NCI-H510A (cell line): ENCODE data around the gene SPC25.
"Not testable (repeated sequence)": the region's sequence is repeated elsewhere in the genome, so short reads cannot be mapped to it uniquely, and the experiment has no call there.

Source experiments
- DNase-seq: peaks from one replicate; lab custom pipeline; 2025; lab: John Stamatoyannopoulos, UW

The SPC25 gene

DNA sequence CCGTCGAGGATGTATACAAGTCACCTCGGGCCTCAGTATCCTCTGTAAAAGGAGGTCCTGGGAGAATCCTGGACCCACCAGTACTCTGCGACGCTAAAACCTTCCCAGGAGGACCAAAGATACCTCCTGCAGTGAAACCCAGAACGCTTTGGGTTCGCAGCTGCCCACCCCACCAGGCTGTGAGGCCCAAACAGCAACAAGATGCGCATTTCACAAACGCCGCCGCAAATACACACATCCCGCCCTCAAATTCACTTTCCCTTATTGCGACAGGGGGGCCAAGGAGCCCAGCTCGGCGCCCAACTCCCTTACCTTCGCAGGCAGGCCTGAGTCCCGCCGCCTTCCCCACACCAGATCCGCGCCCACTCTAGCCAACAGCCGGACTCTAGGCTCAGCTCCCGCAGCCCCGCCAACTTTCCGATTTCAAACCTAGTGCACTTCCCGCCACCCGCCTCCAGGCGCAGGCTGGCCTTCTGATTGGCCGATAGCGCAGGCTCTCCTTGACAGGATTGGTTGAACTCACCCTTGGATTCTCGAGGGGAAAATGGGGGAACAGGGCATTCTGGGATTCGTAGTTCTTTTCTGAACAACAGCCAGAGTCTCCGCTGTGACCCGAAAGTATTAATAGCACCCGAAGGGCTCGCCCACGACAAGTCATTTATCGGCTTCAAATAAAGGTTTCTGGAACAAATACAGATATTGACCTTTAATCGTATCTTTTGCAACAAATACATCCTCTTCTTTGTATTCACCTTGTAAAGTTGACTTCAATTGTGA, at the start of gene SPC25:
Gene SPC25 (minus strand): TSS at position 425 of the 777 bp plus-strand sequence. CDS start 911 bp downstream, outside the sequence.
- DNase-seq, result peak; percentile 73

DNA sequence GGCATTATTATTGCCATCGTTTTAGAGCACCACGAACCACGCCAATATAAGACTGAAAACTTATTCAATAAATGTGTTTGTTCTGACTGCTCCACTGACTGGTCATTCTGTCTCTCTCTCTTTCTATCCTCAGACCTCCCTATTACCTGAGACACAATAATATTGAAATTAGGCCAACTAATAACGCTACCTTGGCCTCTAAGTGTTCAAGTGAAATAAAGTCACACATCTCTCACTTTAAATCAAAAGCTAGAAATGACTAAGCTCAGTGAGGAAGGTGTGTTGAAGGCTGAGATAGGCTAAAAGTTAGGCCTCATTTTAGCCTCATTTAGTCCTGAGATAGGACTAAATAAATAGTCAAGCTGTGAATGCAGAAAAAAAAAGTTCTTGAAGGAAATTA, 49.7 kb upstream of the SPC25 start:
- no peak for DNase-seq

GRCh38 chr2:168939061-168939460, 48.8 kb upstream of the SPC25 start:
- DNase-seq, result no peak

- DNase-seq, result no peak
Observed at GRCh38 chr2:168935810-168936581, 45.8 kb upstream of the SPC25 start.

- DNase-seq, result no peak
Observed at GRCh38 chr2:168934826-168935225, 44.6 kb upstream of the SPC25 start.

- not testable (repeated sequence) for DNase-seq
Observed at GRCh38 chr2:168932174-168932573, 41.9 kb upstream of the SPC25 start.

DNA sequence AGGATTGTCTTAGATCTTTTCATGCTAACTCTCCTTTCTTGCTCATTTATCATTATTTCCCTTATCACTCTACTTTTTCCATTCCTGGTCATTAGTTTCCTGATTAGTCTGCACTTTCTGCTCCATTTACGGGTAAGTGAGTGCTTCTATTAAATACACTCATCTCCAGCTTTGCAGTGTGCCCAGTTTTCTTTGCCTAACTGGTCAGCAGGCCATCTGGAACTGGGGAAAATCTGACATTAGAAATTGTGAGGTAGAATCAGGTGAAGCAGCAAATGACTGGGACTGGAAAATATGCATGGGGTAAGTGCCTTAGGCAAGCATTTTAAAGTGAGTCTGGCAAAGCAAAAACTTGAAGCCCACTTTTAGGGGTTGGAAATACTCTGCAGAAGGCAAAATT, 40.0 kb upstream of the SPC25 start:
- no peak for DNase-seq

DNA sequence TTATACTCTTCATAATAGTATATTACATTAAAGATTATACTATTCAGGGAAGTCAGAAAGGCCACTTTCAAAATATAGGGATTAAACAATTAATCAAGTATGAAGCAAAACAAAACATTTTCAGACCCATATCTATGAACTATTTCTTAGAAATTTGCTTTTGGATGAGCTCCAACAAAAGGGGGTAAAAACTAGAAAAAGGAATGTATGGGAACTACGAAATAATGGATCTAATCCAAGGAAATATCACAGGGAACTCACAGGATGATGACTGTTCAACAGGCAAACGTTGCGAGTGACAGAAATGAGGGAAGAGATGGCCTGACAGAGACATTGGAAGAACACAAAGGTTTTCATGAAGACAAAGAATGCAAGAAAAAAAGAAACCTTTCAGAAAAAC, 38.8 kb upstream of the SPC25 start:
- no peak for DNase-seq

GRCh38 chr2:168928113-168928831, 38.0 kb upstream of the SPC25 start:
- no peak for DNase-seq

DNA sequence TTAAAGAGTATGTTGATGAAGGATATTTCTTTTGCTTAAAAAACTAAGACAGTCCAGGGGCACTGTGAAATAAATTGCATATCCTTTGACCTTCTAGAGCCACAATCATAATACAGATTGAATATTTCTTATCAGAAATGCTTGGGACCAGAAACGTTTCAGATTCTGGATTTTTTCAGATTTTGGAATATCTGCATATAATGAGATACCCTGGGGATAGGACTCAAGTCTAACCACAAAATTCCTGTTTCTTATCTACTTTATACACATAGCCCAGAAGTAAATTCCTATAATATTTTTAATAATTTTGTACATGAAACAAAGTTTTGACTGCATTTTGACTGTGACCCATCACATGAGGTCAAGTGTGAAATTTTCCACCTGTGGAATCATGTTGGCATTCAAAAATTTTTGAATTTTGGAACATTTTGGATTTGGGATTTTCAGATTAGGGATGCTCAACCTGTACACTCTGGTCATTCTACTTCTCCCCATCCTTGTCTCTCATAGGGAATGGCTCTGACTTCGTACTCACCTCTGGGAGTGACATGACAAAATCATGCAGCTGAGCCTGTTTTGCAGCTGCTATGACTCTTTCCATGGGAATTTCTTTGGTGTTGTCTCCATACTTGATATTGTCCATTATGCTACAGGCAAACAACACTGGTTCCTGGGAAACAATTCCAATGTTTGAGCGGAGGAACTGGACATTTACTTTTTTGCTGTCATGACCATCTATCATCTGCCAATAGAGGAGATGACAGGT, 36.6 kb upstream of the SPC25 start:
- DNase-seq, result no peak

- DNase-seq, result no peak
Observed at GRCh38 chr2:168920504-168921157, 30.4 kb upstream of the SPC25 start.

DNA sequence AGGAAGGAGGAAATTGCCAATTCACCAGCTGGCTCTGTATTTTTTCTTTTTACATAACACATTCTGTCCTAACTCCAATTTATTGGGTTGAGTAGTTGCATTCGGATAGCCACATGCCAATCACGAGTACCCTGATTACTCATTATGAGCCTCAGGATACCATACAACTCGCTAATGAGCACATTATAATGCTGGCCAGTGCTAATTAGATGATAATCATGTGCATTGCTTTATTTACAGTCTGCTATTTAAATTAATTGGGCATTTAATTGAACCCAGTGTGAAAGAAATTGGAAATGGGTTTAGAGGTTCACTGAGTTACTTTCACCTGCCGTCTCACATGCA, 26.1 kb upstream of the SPC25 start:
- no peak for DNase-seq

DNA sequence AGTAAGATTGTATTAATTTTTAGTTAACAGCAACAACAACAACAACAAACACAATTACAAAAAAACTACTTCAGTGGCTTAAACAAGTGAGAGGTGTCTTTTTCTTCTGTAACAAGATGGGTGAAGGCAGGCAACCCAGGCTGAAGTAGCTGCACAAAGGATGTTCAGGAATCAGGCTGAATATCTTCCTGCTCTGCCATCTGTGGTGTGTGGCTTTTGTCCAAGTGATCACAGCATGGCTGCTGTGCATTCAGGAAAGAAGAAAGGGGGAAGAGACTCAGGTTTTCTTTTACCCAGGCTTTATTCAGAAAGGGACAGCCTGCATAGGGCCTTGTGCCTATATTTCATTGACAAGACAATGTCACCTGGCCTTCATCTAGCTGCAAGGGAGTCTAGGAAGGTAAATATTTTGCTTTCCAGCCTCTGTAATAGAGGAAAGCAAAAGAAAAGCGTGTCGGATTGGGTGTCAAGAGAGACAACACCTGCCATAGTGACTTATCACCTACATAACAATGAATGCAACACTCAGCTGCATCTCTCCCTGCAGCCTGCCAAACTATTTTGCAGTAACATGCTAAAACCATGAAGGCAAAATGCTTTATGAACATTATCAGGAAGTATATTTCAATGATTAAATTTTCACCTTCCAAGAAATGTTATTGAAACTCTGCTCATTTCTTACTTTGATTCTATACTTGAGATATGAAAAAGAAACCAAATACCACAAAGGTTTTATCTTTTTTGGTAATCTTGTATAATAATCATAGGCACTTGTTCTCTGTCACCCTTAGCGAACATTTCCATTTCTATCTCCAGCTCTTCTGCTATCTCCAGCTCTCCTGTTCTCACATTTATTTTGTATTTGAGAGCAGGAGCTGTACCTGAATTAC, 25.5 kb upstream of the SPC25 start:
- no peak for DNase-seq

DNA sequence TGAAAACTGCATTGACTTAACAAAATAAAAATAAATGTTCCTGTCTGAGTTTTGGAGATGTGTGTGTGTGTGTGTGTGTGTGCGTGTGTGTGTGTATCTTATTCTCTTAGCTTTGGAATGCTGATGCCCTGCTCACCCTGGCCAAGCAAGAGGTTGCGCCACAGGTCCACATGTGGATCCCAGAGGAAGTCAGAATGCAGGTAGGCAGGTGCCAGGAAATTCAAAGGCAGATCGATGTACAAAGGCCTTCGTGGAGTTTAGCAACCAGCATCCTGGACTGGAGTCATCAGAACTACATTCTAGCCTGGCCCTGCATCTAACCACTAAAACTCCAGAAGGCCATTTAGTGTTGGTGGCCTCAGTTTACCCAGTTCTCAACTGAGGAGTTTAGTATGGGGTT, 23.3 kb upstream of the SPC25 start:
- no peak for DNase-seq

DNA sequence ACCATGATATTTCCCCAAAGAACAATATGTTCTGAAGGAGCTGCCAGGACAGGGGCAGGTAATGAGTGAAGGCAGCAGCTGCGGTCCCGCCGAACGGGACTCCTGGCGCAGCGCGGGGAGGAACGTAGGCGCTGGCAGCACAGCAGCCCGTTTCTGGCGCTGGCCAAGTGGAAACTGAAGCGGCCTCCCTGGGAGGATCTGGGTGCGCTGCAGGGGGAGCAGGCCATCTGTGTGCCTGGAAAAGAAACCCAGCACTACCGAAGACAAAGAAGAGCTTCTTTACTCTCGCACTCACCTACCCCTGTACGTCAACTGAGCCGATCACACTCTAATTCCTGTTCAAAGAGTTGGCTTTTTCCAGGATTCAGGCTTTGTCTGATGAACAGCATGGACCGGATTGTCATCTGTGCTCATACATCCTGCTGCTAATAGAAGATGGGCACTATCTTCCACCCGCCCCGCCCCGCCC, 22.7 kb upstream of the SPC25 start:
- peak; percentile 15 for DNase-seq

DNA sequence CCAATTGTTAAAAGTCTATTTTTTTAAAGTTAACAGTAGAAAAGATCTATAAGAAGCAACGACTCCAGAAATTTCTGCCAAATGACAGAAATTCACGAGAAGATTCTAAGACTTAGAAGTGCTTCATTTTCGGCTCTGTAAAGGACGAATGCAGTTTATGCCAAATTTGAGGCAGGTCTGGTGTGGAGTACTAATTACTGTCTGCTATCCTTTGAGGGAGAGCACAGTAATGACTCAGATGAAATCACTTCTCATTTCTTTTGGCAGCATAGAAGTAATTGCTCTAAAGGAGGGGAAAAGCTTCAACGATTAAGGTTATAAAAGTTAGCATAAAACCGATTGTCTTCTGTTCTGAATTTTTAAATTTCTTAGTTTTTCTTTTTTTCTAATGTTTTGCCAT, 22.2 kb upstream of the SPC25 start:
- no peak for DNase-seq

GRCh38 chr2:168910330-168910729, 20.1 kb upstream of the SPC25 start:
- no peak for DNase-seq

GRCh38 chr2:168907940-168908662, 17.9 kb upstream of the SPC25 start:
- DNase-seq, result no peak

DNA sequence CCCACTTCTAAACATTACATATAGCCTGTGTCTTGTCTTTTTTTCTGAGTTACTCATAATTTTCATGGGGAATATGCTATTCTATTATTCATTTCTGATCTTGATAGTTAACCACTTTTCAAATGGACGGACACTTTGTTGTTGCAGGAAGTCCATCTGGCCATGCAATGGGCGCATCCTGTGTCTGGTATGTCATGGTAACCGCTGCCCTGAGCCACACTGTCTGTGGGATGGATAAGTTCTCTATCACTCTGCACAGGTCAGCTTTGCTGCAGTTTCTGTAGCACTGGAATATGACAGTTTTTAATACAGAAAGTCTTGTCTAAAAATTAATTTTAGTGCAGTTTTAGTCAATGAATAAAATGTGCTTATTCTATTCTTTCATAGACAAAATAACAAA, 14.1 kb upstream of the SPC25 start:
- DNase-seq, result no peak

DNA sequence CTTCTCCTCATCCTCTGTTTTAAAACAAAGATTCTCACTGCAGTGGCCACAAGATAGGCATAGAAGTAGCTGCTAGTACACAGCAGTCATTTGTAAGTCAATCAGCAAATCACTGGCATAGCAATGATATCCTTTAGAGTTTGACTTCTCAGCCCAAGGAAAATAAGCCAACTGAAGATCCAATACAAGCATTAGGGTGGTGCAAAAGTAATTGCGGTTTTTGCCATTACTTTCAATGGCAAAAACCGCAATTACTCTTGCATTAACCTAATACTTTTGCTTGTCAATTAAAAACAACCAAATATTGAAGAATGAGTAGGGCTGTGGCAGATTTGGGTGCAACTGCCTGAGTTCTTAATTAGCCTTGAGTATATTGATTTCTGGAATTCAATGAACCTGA, 13.7 kb upstream of the SPC25 start:
- no peak for DNase-seq
